ENCODE measurements around the gene TRMT10A. TPM values are rescaled to one million over a fixed set of nuclear protein-coding genes. Genes with fewer than 3 reads are reported as not detected.

The TRMT10A gene
- total and polyA plus RNA-seq, 2 experiments from 2014 or later, result 5.3 to 6.3 TPM

DNA sequence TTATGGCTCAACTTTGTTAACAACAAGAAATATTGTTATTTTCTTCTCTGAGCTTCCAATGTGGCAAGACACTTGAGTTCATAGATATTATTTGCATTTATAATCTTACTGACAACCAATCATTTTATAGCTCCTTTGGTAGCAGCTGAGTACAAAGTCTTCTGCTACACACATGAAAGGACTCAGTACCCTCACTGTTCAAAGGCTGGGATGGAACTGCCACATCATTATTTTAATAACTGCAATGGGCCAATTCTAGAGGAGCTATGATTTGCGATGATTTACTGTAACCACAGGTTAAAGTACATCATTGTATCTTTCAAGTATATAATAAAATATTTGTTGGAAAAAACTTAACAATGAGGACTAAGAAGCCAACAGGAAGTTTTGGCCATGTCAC is 21.7 kb upstream of the TRMT10A start:
- Histone ChIP-seq H3K9me2 (ENCODE audit: insufficient read depth) (no peaks in the 10 kb centered on the region), H3K27me3 (replicated peaks; ENCODE audit: insufficient read depth) (no peaks in the 10 kb centered on the region), H3K4me2 (ENCODE audit: unreplicated experiment) (no peak overlapping the region), H3K4me1 (ENCODE audit: insufficient read depth) (no peaks in the 10 kb centered on the region), H3K9me3 (ENCODE audit: low read depth) (no peaks in the 10 kb centered on the region), H2AFZ (no peak overlapping the region), H3K27ac (no peak overlapping the region), H3K4me3 (no peak overlapping the region), H4K20me1 (ENCODE audit: insufficient read depth) (no peaks in the 10 kb centered on the region), H3K79me2 (ENCODE audit: insufficient read depth) (no peaks in the 10 kb centered on the region), H3K9ac (no peak overlapping the region), H3K36me3 (ENCODE audit: low read depth) (no peaks in the 10 kb centered on the region), H3F3A (ENCODE audit: insufficient read depth) (no peaks in the 10 kb centered on the region)
- in situ Hi-C loops (cut with MboI), result no loop called here
- WGBS, 2 experiments (ENCODE audit: low coverage in 1 of 2, low lambda C conversion rate in 2 of 2, missing lambda C conversion rate in 2 of 2), result 23 to 40% methylated on average over 1 of the region's 1 CpG
- no peak for TF ChIP-seq EZH2 (IDR thresholded peaks at IDR 0.05; ENCODE audit: insufficient read depth, poor library complexity, severe bottlenecking)
- no peak for DNase-seq

DNA sequence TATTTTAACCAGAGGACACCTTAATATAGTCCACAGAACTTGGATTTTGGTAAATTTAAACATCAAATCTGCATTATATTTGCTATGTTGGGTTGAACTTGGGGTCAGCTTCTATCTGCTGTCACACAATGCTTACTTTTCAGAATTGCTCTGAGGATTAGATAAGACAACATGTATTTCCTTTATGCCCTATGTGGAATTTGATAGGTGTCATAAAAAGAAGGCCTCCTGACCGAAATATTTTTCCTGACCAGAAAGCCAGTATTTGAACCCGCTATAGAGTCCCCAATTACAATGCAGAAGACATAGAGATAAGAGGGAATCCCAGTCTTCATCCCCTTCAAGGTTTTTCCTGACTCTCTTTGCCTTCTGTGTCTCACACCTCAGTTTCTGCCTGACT is 14.9 kb upstream of the TRMT10A start:
- no peaks in the 10 kb centered on the region for H3F3A ChIP-seq (ENCODE audit: insufficient read depth)
- no peak overlapping the region for H2AFZ ChIP-seq
- no peak overlapping the region for H3K4me3 ChIP-seq
- no peaks in the 10 kb centered on the region for H3K36me3 ChIP-seq (ENCODE audit: low read depth)
- no peaks in the 10 kb centered on the region for H3K9me2 ChIP-seq (ENCODE audit: insufficient read depth)
- no peak overlapping the region for H3K4me2 ChIP-seq (ENCODE audit: unreplicated experiment)
- TF ChIP-seq EZH2phosphoT487 (IDR thresholded peaks at IDR 0.05; ENCODE audit: insufficient read depth, low read depth), result no peak
- TF ChIP-seq EZH2 (IDR thresholded peaks at IDR 0.05; ENCODE audit: insufficient read depth, poor library complexity, severe bottlenecking), result no peak
- no peaks in the 10 kb centered on the region for H3K4me1 ChIP-seq (ENCODE audit: insufficient read depth)
- in situ Hi-C loops (cut with MboI), result no loop called here
- no peak overlapping the region for H3K27ac ChIP-seq
- no peaks in the 10 kb centered on the region for H3K79me2 ChIP-seq (ENCODE audit: insufficient read depth)
- no peak for DNase-seq
- 17 to 21% methylated on average over 2 of the region's 2 CpGs for WGBS, 2 experiments (ENCODE audit: low coverage in 1 of 2, low lambda C conversion rate in 2 of 2, missing lambda C conversion rate in 2 of 2)
- H3K9ac ChIP-seq, result no peak overlapping the region
- H3K9me3 ChIP-seq (ENCODE audit: low read depth), result no peaks in the 10 kb centered on the region
- H4K20me1 ChIP-seq (ENCODE audit: insufficient read depth), result no peaks in the 10 kb centered on the region
- H3K27me3 ChIP-seq (replicated peaks; ENCODE audit: insufficient read depth), result no peaks in the 10 kb centered on the region

GRCh38 chr4:99574530-99575324 is 10.9 kb upstream of the TRMT10A start, which contains the start of gene MTTP:
MTTP (plus strand) TSS chr4:99574824; CDS start chr4:99574910, 86 bp downstream.
- no peaks in the 10 kb centered on the region for H3K36me3 ChIP-seq (ENCODE audit: low read depth)
- no peak within 1 kb of the TSS for H3K4me2 ChIP-seq (ENCODE audit: unreplicated experiment)
- no peaks in the 10 kb centered on the region for H3K79me2 ChIP-seq (ENCODE audit: insufficient read depth)
- H3K27me3 ChIP-seq (replicated peaks; ENCODE audit: insufficient read depth), result no peaks in the 10 kb centered on the region
- TF ChIP-seq EZH2phosphoT487 (IDR thresholded peaks at IDR 0.05; ENCODE audit: insufficient read depth, low read depth) (no peak), EZH2 (IDR thresholded peaks at IDR 0.05; ENCODE audit: insufficient read depth, poor library complexity, severe bottlenecking) (no peak)
- no peaks in the 10 kb centered on the region for H4K20me1 ChIP-seq (ENCODE audit: insufficient read depth)
- no peaks in the 10 kb centered on the region for H3K9me3 ChIP-seq (ENCODE audit: low read depth)
- H3K4me3 ChIP-seq, result no peak within 1 kb of the TSS
- in situ Hi-C loops (cut with MboI), result no loop called here
- H3K9ac ChIP-seq, result no peak within 1 kb of the TSS
- no peak within 1 kb of the TSS for H2AFZ ChIP-seq
- WGBS, 2 experiments (ENCODE audit: low coverage in 1 of 2, low lambda C conversion rate in 2 of 2, missing lambda C conversion rate in 2 of 2), result 34 to 47% methylated on average over 3 of the region's 3 CpGs
- no peaks in the 10 kb centered on the region for H3F3A ChIP-seq (ENCODE audit: insufficient read depth)
- no peak within 1 kb of the TSS for H3K27ac ChIP-seq
- no peaks in the 10 kb centered on the region for H3K9me2 ChIP-seq (ENCODE audit: insufficient read depth)
- H3K4me1 ChIP-seq (ENCODE audit: insufficient read depth), result no peaks in the 10 kb centered on the region
- no peak for DNase-seq

GRCh38 chr4:99573735-99574368 is 10.0 kb upstream of the TRMT10A start:
- Histone ChIP-seq H2AFZ (no peak overlapping the region), H3K9me3 (ENCODE audit: low read depth) (no peaks in the 10 kb centered on the region), H3K9ac (no peak overlapping the region), H3K9me2 (ENCODE audit: insufficient read depth) (no peaks in the 10 kb centered on the region), H3K4me3 (no peak overlapping the region), H3K4me1 (ENCODE audit: insufficient read depth) (no peaks in the 10 kb centered on the region), H3K36me3 (ENCODE audit: low read depth) (no peaks in the 10 kb centered on the region), H3K79me2 (ENCODE audit: insufficient read depth) (no peaks in the 10 kb centered on the region), H3F3A (ENCODE audit: insufficient read depth) (no peaks in the 10 kb centered on the region), H3K27ac (no peak overlapping the region), H4K20me1 (ENCODE audit: insufficient read depth) (no peaks in the 10 kb centered on the region), H3K4me2 (ENCODE audit: unreplicated experiment) (no peak overlapping the region), H3K27me3 (replicated peaks; ENCODE audit: insufficient read depth) (no peaks in the 10 kb centered on the region)
- in situ Hi-C loops (cut with MboI), result no loop called here
- DNase-seq, result no peak
- no peak for TF ChIP-seq EZH2 (IDR thresholded peaks at IDR 0.05; ENCODE audit: insufficient read depth, poor library complexity, severe bottlenecking)
- 11 to 12% methylated on average over 1 of the region's 1 CpG for WGBS, 2 experiments (ENCODE audit: low coverage in 1 of 2, low lambda C conversion rate in 2 of 2, missing lambda C conversion rate in 2 of 2)

Measured in GM23248 (cell line).